K562 (cell line): ENCODE data around the gene C11orf91. TPM values are rescaled to one million over a fixed set of nuclear protein-coding genes. Genes with fewer than 3 reads are reported as not detected.

Source experiments
- GTF2F1 ChIP-seq: IDR thresholded peaks from 2 replicates; pipeline ENCODE4 v1.6.1; 2011; ENCODE audit warnings: low read depth, low read length, improper control_type of control experiment
- KDM2B ChIP-seq: fragments of 250-450 bp; sonication (Bioruptor Pico); IDR thresholded peaks from 2 replicates; pipeline ENCODE4 v1.8.0; 2021; ENCODE audit warnings: mild to moderate bottlenecking, moderate library complexity
- MYC ChIP-seq, 2 experiments: fragments of 250-450 bp in 1 of 2; sonication (Bioruptor Pico) in 1 of 2; IDR thresholded peaks; 2 replicates each; pipeline versions ENCODE4 v1.5.1 to v1.6.1; 2012 to 2021; ENCODE audit warnings: low read depth in 2 of 2, borderline replicate concordance in 1 of 2, improper control_type of control experiment in 1 of 2, low read length in 1 of 2, mild to moderate bottlenecking in 1 of 2, moderate library complexity in 1 of 2
- THAP7 ChIP-seq: fragments of 250-450 bp; sonication (Bioruptor Pico); IDR thresholded peaks from 2 replicates; pipeline ENCODE4 v1.5.0; 2021
- ZNF431 ChIP-seq: sonication (generic); formaldehyde crosslinking; IDR thresholded peaks from 2 replicates; pipeline ENCODE4 v1.8.0; 2022; ENCODE audit warnings: mild to moderate bottlenecking, missing genetic modification reagents
- polyA plus RNA-seq, 8 experiments: library from polyadenylated mRNA; depleted of rRNA in 4 of 8; stranded (reverse) in 5 of 8; unstranded in 3 of 8; fragments of >200 nt; fragmentation: Nextera tagmentation in 2 of 8; fragmentation: Illumina TruSeq in 1 of 8; extraction: Ambion mirVana in 2 of 8; extraction: Trizol in 1 of 8; gene quantifications; 2 replicates each; pipeline versions ENCODE4 v1.2.1 to v1.2.3, GENCODE V29; 2011 to 2014; ENCODE audit warnings: inconsistent platforms in 1 of 8, missing spikeins in 1 of 8
- total RNA-seq, 7 experiments: library from RNA; depleted of rRNA in 6 of 7; stranded (reverse); fragments of >200 nt in 6 of 7; fragmentation: Illumina TruSeq in 2 of 7; extraction: Trizol in 2 of 7; gene quantifications; 2 replicates each; pipeline versions ENCODE4 v1.2.1 to v1.2.3, GENCODE V29; 2011 to 2021; ENCODE audit warnings: low replicate concordance in 1 of 7
- TF ChIP-seq, protein P1 (sequence below): fragments of 250-450 bp; sonication (Bioruptor Pico); IDR thresholded peaks from 2 replicates; pipeline ENCODE4 v1.5.1; 2021; ENCODE audit warnings: mild to moderate bottlenecking
- TF ChIP-seq, protein P2 (sequence below), 2 experiments: fragments of 450-650 bp; IDR thresholded peaks; 2 replicates each; pipeline ENCODE4 v1.6.1; 2016; ENCODE audit warnings: mild to moderate bottlenecking in 2 of 2, borderline replicate concordance in 1 of 2, low read depth in 1 of 2, moderate library complexity in 1 of 2

C11orf91 gene
- total and polyA plus RNA-seq, 9 of the 15 experiments (the other 6 are each of a cell fraction or from before 2014, with no cell fraction given): not detected

DNA sequence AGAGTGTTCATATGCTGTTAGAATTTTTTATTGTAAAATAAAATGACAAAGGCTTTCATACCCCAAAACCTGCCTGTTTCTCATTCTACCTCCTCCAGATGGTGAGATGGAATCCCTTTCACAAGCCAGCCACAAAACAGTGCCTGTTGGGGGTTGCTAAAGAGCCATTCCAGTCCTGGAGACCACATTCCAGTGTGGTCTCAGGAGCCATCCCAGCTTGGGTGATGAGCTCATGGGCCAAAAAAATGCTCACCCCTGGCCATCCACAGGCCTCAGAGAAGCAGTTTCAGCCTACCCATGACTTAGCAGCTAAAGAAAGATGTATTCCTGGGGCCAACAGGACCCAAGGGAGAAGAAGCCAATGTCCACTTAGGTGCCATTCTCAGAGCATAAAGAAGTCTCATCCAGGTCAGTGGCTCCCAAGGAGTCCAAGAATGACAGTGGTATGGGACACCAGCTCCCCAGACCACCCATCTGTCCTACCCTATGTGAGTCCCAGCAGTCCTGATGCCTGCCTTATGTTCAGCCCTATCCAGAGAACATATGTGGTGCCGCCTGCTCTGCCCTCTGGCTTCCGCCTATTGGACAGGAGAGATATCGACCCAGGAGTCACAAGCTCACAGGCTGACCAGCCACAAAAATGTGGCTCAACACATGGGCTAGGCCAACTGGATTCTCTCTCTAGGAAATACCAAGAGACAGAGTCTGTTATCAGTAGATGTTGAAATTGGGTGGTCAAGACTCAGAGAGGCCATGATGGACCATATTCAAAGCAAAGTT is 26.4 kb downstream of the C11orf91 start (continued):
- no peak for TF ChIP-seq THAP7 (CRISPR knock-in tag)
- TF ChIP-seq KDM2B (CRISPR knock-in tag): no peak
- TF ChIP-seq ZNF431 (CRISPR knock-in tag): no peak
- no peak for TF ChIP-seq MYC (IDR thresholded peaks at IDR 0.05; ENCODE audit: low read depth, low read length)
- no peak for TF ChIP-seq MYC (CRISPR knock-in tag; IDR thresholded peaks at IDR 0.05; ENCODE audit: borderline replicate concordance, low read depth)
- no peak for TF ChIP-seq GTF2F1
- TF ChIP-seq, protein P1, sequence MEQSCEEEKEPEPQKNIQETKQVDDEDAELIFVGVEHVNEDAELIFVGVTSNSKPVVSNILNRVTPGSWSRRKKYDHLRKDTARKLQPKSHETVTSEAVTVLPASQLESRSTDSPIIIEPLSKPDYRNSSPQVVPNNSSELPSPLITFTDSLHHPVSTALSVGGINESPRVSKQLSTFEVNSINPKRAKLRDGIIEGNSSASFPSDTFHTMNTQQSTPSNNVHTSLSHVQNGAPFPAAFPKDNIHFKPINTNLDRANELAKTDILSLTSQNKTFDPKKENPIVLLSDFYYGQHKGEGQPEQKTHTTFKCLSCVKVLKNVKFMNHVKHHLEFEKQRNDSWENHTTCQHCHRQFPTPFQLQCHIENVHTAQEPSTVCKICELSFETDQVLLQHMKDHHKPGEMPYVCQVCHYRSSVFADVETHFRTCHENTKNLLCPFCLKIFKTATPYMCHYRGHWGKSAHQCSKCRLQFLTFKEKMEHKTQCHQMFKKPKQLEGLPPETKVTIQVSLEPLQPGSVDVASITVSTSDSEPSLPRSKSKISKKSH (CRISPR knock-in tag): no peak
- TF ChIP-seq, protein P2, sequence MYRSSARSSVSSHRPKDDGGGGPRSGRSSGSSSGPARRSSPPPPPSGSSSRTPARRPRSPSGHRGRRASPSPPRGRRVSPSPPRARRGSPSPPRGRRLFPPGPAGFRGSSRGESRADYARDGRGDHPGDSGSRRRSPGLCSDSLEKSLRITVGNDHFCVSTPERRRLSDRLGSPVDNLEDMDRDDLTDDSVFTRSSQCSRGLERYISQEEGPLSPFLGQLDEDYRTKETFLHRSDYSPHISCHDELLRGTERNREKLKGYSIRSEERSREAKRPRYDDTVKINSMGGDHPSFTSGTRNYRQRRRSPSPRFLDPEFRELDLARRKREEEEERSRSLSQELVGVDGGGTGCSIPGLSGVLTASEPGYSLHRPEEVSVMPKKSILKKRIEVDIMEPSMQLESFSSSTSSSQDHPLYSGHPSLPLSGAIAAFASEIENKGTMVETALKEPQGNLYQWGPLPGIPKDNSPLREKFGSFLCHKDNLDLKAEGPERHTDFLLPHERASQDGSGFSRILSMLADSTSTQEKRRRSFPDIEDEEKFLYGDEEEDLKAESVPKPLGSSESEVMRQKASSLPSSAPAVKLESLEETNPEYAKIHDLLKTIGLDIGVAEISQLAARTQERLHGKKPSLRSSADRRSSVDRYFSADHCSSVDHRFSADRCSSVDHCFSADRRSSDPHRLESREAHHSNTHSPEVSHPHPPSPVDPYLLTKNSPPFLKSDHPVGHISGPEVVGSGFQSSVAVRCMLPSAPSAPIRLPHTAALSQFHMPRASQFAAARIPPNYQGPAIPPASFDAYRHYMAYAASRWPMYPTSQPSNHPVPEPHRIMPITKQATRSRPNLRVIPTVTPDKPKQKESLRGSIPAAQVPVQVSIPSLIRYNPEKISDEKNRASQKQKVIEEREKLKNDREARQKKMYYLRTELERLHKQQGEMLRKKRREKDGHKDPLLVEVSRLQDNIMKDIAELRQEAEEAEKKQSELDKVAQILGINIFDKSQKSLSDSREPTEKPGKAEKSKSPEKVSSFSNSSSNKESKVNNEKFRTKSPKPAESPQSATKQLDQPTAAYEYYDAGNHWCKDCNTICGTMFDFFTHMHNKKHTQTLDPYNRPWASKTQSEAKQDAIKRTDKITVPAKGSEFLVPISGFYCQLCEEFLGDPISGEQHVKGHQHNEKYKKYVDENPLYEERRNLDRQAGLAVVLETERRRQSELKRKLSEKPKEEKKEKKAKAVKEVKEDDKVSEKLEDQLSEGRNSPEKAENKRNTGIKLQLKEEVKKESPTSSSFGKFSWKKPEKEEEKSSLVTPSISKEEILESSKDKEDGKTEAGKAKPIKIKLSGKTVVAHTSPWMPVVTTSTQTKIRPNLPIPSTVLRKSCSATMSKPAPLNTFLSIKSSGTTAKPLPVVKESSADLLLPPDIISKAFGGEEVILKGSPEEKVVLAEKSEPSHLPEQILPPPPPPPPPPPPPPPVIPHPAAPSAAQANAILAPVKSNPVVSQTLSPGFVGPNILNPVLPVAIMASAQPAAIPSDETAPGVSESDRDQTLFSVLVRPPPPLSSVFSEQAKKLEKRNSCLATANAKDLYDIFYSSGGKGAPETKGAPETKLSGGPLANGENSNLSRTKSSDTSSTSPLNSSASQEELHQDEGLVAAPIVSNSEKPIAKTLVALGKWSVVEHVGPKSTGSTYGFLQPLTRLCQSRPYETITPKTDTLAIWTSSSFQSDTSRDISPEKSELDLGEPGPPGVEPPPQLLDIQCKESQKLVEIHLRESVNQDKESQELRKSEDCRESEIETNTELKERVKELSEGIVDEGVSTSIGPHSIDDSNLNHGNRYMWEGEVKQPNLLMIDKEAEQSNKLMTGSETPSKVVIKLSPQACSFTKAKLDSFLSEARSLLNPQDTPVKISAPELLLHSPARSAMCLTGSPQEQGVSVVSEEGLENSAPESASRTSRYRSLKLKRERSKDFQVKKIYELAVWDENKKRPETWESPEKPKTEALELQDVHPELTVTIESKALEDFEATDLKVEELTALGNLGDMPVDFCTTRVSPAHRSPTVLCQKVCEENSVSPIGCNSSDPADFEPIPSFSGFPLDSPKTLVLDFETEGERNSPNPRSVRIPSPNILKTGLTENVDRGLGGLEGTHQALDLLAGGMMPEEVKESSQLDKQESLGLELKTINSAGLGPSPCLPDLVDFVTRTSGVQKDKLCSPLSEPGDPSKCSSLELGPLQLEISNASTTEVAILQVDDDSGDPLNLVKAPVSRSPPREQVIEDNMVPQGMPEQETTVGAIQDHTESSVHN (IDR thresholded peaks at IDR 0.05; ENCODE audit: borderline replicate concordance in 1 of 2, low read depth in 1 of 2): no peak
